ENCODE data around the gene MEF2C. TPM values are rescaled to one million over a fixed set of nuclear protein-coding genes. Genes with fewer than 3 reads are reported as not detected.

The MEF2C gene
- total and polyA plus RNA-seq, 2 of the 13 experiments (the other 11 are each of a cell fraction or from before 2014, with no cell fraction given): 0.02 TPM; not detected in 1

- peak; percentile 52; the same call in 1 of the 2 replicates for TF ChIP-seq TFDP1 (CRISPR knock-in tag; IDR thresholded peaks at IDR 0.05; ENCODE audit: borderline replicate concordance)
- TF ChIP-seq MTF2 (CRISPR knock-in tag; IDR thresholded peaks at IDR 0.05; ENCODE audit: borderline replicate concordance): peak; percentile 81; the same call in 1 of the 2 replicates
- no peak for TF ChIP-seq XBP1 (CRISPR knock-in tag; IDR thresholded peaks at IDR 0.05)
- TF ChIP-seq DNMT3B (CRISPR knock-in tag; conservative IDR thresholded peaks at IDR 0.05): no peak
- peak; percentile 37; the same call in 1 of the 2 replicates for TF ChIP-seq ZMYM4 (CRISPR knock-in tag; IDR thresholded peaks at IDR 0.05)
- TF ChIP-seq ZSCAN25 (CRISPR knock-in tag; IDR thresholded peaks at IDR 0.05): 0 out of 2 replicates have a peak, but pooled peaks have one; percentile 42
- no peak for TF ChIP-seq BCL6 (CRISPR knock-in tag; IDR thresholded peaks at IDR 0.05)
- TF ChIP-seq ZNF646 (CRISPR knock-in tag; IDR thresholded peaks at IDR 0.05): no peak
- no peak for TF ChIP-seq ZBTB10 (CRISPR knock-in tag; IDR thresholded peaks at IDR 0.05; ENCODE audit: borderline replicate concordance)
- TF ChIP-seq POGZ (CRISPR knock-in tag; IDR thresholded peaks at IDR 0.05): 0 out of 2 replicates have a peak, but pooled peaks have one; percentile 25
- no peak for TF ChIP-seq ZNF232 (CRISPR knock-in tag; IDR thresholded peaks at IDR 0.05; ENCODE audit: borderline replicate concordance)
- TF ChIP-seq ZNF687 (CRISPR knock-in tag; IDR thresholded peaks at IDR 0.05): peak; percentile 48
Measured at GRCh38 chr5:88680253-88681132, 202.5 kb downstream of the MEF2C start (continued).
